ENCODE data around the gene HIBADH. TPM values are rescaled to one million over a fixed set of nuclear protein-coding genes. Genes with fewer than 3 reads are reported as not detected.

Gene HIBADH
- total RNA-seq, 4 donors from 2014 or later = 18.0 to 74.8 (median 41.2) TPM

GRCh38 chr7:27607210-27607606, 55.5 kb downstream of the HIBADH start:
- intact Hi-C loops (cut with DNase I; ENCODE audit: low total_unique reads) = no loop called here
- DNase-seq = no peak

GRCh38 chr7:27606270-27607209, 56.1 kb downstream of the HIBADH start:
- TF ChIP-seq EP300 (IDR thresholded peaks at IDR 0.05; ENCODE audit: low read depth) (no peak), POLR2AphosphoS5 (IDR thresholded peaks at IDR 0.05) (no peak), POLR2A (IDR thresholded peaks at IDR 0.05) (no peak)
- TF ChIP-seq, protein P1, sequence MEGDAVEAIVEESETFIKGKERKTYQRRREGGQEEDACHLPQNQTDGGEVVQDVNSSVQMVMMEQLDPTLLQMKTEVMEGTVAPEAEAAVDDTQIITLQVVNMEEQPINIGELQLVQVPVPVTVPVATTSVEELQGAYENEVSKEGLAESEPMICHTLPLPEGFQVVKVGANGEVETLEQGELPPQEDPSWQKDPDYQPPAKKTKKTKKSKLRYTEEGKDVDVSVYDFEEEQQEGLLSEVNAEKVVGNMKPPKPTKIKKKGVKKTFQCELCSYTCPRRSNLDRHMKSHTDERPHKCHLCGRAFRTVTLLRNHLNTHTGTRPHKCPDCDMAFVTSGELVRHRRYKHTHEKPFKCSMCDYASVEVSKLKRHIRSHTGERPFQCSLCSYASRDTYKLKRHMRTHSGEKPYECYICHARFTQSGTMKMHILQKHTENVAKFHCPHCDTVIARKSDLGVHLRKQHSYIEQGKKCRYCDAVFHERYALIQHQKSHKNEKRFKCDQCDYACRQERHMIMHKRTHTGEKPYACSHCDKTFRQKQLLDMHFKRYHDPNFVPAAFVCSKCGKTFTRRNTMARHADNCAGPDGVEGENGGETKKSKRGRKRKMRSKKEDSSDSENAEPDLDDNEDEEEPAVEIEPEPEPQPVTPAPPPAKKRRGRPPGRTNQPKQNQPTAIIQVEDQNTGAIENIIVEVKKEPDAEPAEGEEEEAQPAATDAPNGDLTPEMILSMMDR (IDR thresholded peaks at IDR 0.05) = no peak
- no peak overlapping the region for H3K27ac ChIP-seq
- DNase-seq = no peak
- 59 to 62% methylated on average over 3 to 4 of the region's 4 CpGs for WGBS, 2 donors (ENCODE audit: low coverage in 1 of 2)
- H3K4me1 ChIP-seq = peaks cover 0 to 23% (median 9%) of the 10 kb centered on the region in 4 donors
- intact Hi-C loops (cut with DNase I; ENCODE audit: low total_unique reads) = no loop called here
- no peaks in the 10 kb centered on the region for H3K36me3 ChIP-seq
- H3K4me3 ChIP-seq = no peak overlapping the region
- in situ Hi-C loops (cut with MboI; ENCODE audit: low pct_ligation_motif_present in 1 of 4, low pct_unique_long_range_greater_than_20kb in 1 of 4, low sequenced_read_pairs in 3 of 4) = no loop called here
- H3K27me3 ChIP-seq = no peaks in the 10 kb centered on the region
- no peaks in the 10 kb centered on the region for H3K9me3 ChIP-seq

More at GRCh38 chr7:27607210-27607606, 55.5 kb downstream of the HIBADH start:
- H3K27ac ChIP-seq = no peak overlapping the region
- H3K9me3 ChIP-seq = no peaks in the 10 kb centered on the region
- TF ChIP-seq, protein P1 (IDR thresholded peaks at IDR 0.05) = no peak
- TF ChIP-seq POLR2A (IDR thresholded peaks at IDR 0.05) (no peak), EP300 (IDR thresholded peaks at IDR 0.05; ENCODE audit: low read depth) (no peak), POLR2AphosphoS5 (IDR thresholded peaks at IDR 0.05) (no peak)
- H3K4me1 ChIP-seq = peaks cover 0 to 23% (median 9%) of the 10 kb centered on the region in 4 donors
- in situ Hi-C loops (cut with MboI; ENCODE audit: low pct_ligation_motif_present in 1 of 4, low pct_unique_long_range_greater_than_20kb in 1 of 4, low sequenced_read_pairs in 3 of 4) = no loop called here
- H3K36me3 ChIP-seq = no peaks in the 10 kb centered on the region
- H3K27me3 ChIP-seq = no peaks in the 10 kb centered on the region
- H3K4me3 ChIP-seq = no peak overlapping the region
- 91 to 96% methylated on average over 11 of the region's 11 CpGs for WGBS, 2 donors (ENCODE audit: low coverage in 1 of 2)

DNA sequence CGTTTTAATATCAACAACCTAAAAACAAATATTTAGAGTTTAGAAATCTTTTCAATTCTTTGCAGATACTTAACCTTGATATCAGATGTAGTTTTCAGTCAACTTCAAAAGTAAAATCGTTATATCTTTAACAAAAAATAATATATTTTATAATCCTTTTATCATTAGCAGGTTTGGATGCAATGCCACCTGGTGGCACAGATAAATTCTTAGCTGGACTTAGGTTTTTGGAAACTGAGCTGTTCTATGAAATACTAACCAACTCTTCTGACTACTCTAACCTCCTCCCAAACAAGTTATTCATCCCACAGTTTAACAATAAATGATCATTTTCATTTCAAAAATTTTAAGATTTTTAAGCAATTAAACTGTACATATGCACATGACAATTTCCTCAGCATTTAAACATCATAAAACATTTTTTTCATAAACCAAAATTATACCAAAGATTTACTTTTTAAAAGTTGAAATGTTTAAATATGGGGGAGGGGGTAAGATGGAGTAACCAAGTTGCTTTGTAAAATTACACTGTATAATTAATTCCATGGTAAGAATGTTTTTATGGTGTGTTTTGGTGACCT, 56.9 kb downstream of the HIBADH start:
- Histone ChIP-seq H3K27me3 (no peaks in the 10 kb centered on the region), H3K36me3 (no peaks in the 10 kb centered on the region), H3K4me3 (no peak overlapping the region), H3K4me1 (peaks cover 0 to 23% (median 9%) of the 10 kb centered on the region in 4 donors), H3K27ac (no peak overlapping the region), H3K9me3 (no peaks in the 10 kb centered on the region)
- WGBS, 2 donors (ENCODE audit: low coverage in 1 of 2) = 29 to 32% methylated on average over 2 of the region's 2 CpGs
- in situ Hi-C loops (cut with MboI; ENCODE audit: low pct_ligation_motif_present in 1 of 4, low pct_unique_long_range_greater_than_20kb in 1 of 4, low sequenced_read_pairs in 3 of 4) = no loop called here
- intact Hi-C loops (cut with DNase I; ENCODE audit: low total_unique reads) = no loop called here
- TF ChIP-seq EP300 (IDR thresholded peaks at IDR 0.05; ENCODE audit: low read depth) (no peak), POLR2A (IDR thresholded peaks at IDR 0.05) (no peak)
- TF ChIP-seq, protein P1 (IDR thresholded peaks at IDR 0.05) = peak; percentile 26 to 50 (median 44)
- DNase-seq = no peak

GRCh38 chr7:27605283-27605682, 57.4 kb downstream of the HIBADH start:
- no peak for DNase-seq
- in situ Hi-C loops (cut with MboI; ENCODE audit: low pct_ligation_motif_present in 1 of 4, low pct_unique_long_range_greater_than_20kb in 1 of 4, low sequenced_read_pairs in 3 of 4) = no loop called here
- no peak overlapping the region for H3K4me3 ChIP-seq
- peaks cover 0 to 23% (median 9%) of the 10 kb centered on the region in 4 donors for H3K4me1 ChIP-seq
- TF ChIP-seq POLR2A (IDR thresholded peaks at IDR 0.05) (no peak), POLR2AphosphoS5 (IDR thresholded peaks at IDR 0.05) (no peak), EP300 (IDR thresholded peaks at IDR 0.05; ENCODE audit: low read depth) (no peak)
- TF ChIP-seq, protein P1 (IDR thresholded peaks at IDR 0.05) = no peak
- intact Hi-C loops (cut with DNase I; ENCODE audit: low total_unique reads) = no loop called here
- no peaks in the 10 kb centered on the region for H3K9me3 ChIP-seq
- H3K27ac ChIP-seq = no peak overlapping the region
- WGBS, 2 donors (ENCODE audit: low coverage in 1 of 2) = 78 to 81% methylated on average over 2 of the region's 2 CpGs
- no peaks in the 10 kb centered on the region for H3K27me3 ChIP-seq
- H3K36me3 ChIP-seq = no peaks in the 10 kb centered on the region
